K562 (cell line): ENCODE results near the gene HSD17B13. TPM values are rescaled to one million over a fixed set of nuclear protein-coding genes. Genes with fewer than 3 reads are reported as not detected.

Experiments
- ATAC-seq: fragments of 200-7000 bp; cut with Tn5 transposase; 3 replicates; pipeline ENCODE4 v1.9.1; 2020; ENCODE audit warnings: moderate library complexity
- BruUV-seq: library from RNA; stranded (reverse); fragments of 400-500 nt; replicated peaks from 2 replicates; lab custom pipeline; 2021; lab: Mats Ljungman, UMichigan
- CTCF ChIA-PET: fragments of 300-600 bp; formaldehyde crosslinking; extraction: SDS; loops from one replicate; lab custom pipeline; 2021; ENCODE audit warnings: low intra/inter-chr PET ratio; lab: Yijun Ruan, JAX
- POLR2A ChIA-PET: fragments of 300-600, 350-650 bp; sonication (Branson Sonifier 250); formaldehyde crosslinking; extraction: SDS; loops from one replicate; lab custom pipeline; 2021; ENCODE audit warnings: antibody characterized with exemption, inconsistent platforms; lab: Yijun Ruan, JAX
- DNase-seq, 4 experiments: peaks; one replicate each; pipeline versions ENCODE4 v3.0.0 to v3.0.0-alpha.2; 2011 to 2018; ENCODE audit warnings: low spot score in 3 of 4, mixed read lengths in 3 of 4; ENCODE audit errors: extremely low read depth in 1 of 4
- FAIRE-seq: peaks from 2 replicates; lab custom pipeline; 2011; peaks lifted over from hg19 to GRCh38; lab: Jason Lieb, UNC
- H2AFZ ChIP-seq: 2 replicates; pipeline ENCODE4 v1.6.0; 2011; ENCODE audit warnings: low read depth, low read length, control low read depth, inconsistent platforms
- H3K27ac ChIP-seq: fragments of 200-600 bp; 3 replicates; pipeline ENCODE4 v1.8.0; 2011; ENCODE audit warnings: low read depth, mild to moderate bottlenecking, control low read depth, inconsistent platforms, low read length, moderate library complexity, mixed read lengths; ENCODE audit errors: extremely low read depth
- H3K27me3 ChIP-seq, 2 experiments: fragments of 300-600 bp in 1 of 2; 2 replicates in 1 of 2; 3 replicates in 1 of 2; pipeline versions ENCODE4 v1.6.0 to v1.8.0; 2011; ENCODE audit warnings: inconsistent platforms in 2 of 2, low read length in 2 of 2, mild to moderate bottlenecking in 1 of 2, mixed read lengths in 1 of 2, moderate library complexity in 1 of 2; ENCODE audit not compliant: control insufficient read depth in 2 of 2, insufficient read depth in 2 of 2
- H3K36me3 ChIP-seq: fragments of 300-600 bp; 3 replicates; pipeline ENCODE4 v1.8.0; 2011; ENCODE audit warnings: mild to moderate bottlenecking, low read length, inconsistent platforms; ENCODE audit not compliant: control insufficient read depth, insufficient read depth
- H3K4me1 ChIP-seq, 2 experiments: fragments of 200-600 bp in 1 of 2; replicated peaks in 1 of 2; 2 replicates in 1 of 2; 3 replicates in 1 of 2; pipeline versions ENCODE4 v1.5.1 to v1.8.0; 2011; ENCODE audit warnings: inconsistent platforms in 2 of 2, low read length in 2 of 2, mild to moderate bottlenecking in 1 of 2, mixed read lengths in 1 of 2, moderate library complexity in 1 of 2; ENCODE audit not compliant: control insufficient read depth in 2 of 2, insufficient read depth in 2 of 2
- H3K4me2 ChIP-seq: 2 replicates; pipeline ENCODE4 v1.6.1; 2011; ENCODE audit warnings: low read length, control low read depth, inconsistent platforms, mixed read lengths; ENCODE audit not compliant: insufficient read depth
- H3K4me3 ChIP-seq: fragments of 200-600 bp; sonication (generic), shearing (Covaris generic); 2 replicates; pipeline ENCODE4 v1.5.1; 2016; ENCODE audit warnings: control low read depth, inconsistent platforms
- H3K79me2 ChIP-seq: fragments of 200-600 bp; 3 replicates; pipeline ENCODE4 v1.8.0; 2011; ENCODE audit warnings: low read length, inconsistent platforms; ENCODE audit not compliant: control insufficient read depth, insufficient read depth
- H3K9ac ChIP-seq, 2 experiments: 2 replicates each; pipeline versions ENCODE4 v1.6.0 to v1.6.1; 2011; ENCODE audit warnings: low read depth in 2 of 2, low read length in 2 of 2, control low read depth in 1 of 2, inconsistent platforms in 1 of 2, mild to moderate bottlenecking in 1 of 2, mixed read lengths in 1 of 2; ENCODE audit not compliant: insufficient read depth in 1 of 2
- H3K9me1 ChIP-seq: one replicate; pipeline ENCODE4 v1.6.0; 2011; ENCODE audit warnings: inconsistent platforms, mild to moderate bottlenecking, low read length, moderate library complexity; ENCODE audit not compliant: control insufficient read depth, insufficient read depth
- H3K9me3 ChIP-seq: replicated peaks from 2 replicates; pipeline ENCODE4 v1.5.1; 2011; ENCODE audit warnings: low read depth, low read length, inconsistent platforms; ENCODE audit not compliant: control insufficient read depth, insufficient read depth
- H4K20me1 ChIP-seq: replicated peaks from 2 replicates; pipeline ENCODE4 v1.6.1; 2011; ENCODE audit warnings: low read length, inconsistent platforms, mixed read lengths; ENCODE audit not compliant: control insufficient read depth, insufficient read depth
- DDX20 ChIP-seq: fragments of 450-650 bp; IDR thresholded peaks from 2 replicates; pipeline ENCODE4 v1.6.1; 2016; ENCODE audit warnings: missing genetic modification characterization, low read depth, mild to moderate bottlenecking, missing compliant biosample characterization, moderate library complexity
- EP400 ChIP-seq: fragments of 450-650 bp; IDR thresholded peaks from 2 replicates; pipeline ENCODE4 v1.6.1; 2017; ENCODE audit warnings: antibody characterized with exemption, mild to moderate bottlenecking, moderate library complexity
- EZH2 ChIP-seq: IDR thresholded peaks from 2 replicates; pipeline ENCODE4 v1.6.1; 2012; ENCODE audit warnings: low read depth, mild to moderate bottlenecking, inconsistent platforms, low read length, borderline replicate concordance
- FOXA1 ChIP-seq: fragments of 450-650 bp; IDR thresholded peaks from 2 replicates; pipeline ENCODE4 v1.6.1; 2016; ENCODE audit warnings: mild to moderate bottlenecking, borderline replicate concordance
- FUS ChIP-seq: fragments of 200-400 bp; formaldehyde crosslinking; optimal IDR thresholded peaks from 2 replicates; pipeline ENCODE3; 2017; ENCODE audit warnings: low read depth, low read length
- MCM5 ChIP-seq: fragments of 450-650 bp; IDR thresholded peaks from 2 replicates; pipeline ENCODE4 v1.6.1; 2016; ENCODE audit warnings: low read depth
- MEF2D ChIP-seq: conservative IDR thresholded peaks from 2 replicates; pipeline ENCODE4 v1.6.1; 2016; ENCODE audit warnings: low read depth, missing genetic modification characterization, missing compliant biosample characterization
- MTA2 ChIP-seq: fragments of 450-650 bp; IDR thresholded peaks from 2 replicates; pipeline ENCODE4 v1.6.1; 2016; ENCODE audit warnings: low read depth
- NCOA2 ChIP-seq, 2 experiments: fragments of 450-650 bp; IDR thresholded peaks; 2 replicates each; pipeline ENCODE4 v1.6.1; 2018; ENCODE audit warnings: mild to moderate bottlenecking in 2 of 2, moderate library complexity in 1 of 2; ENCODE audit not compliant: partially characterized antibody in 2 of 2
- PHB ChIP-seq: fragments of 250-450 bp; sonication (Bioruptor Pico); IDR thresholded peaks from 2 replicates; pipeline ENCODE4 v1.5.0; 2021
- STAG1 ChIP-seq: sonication (generic); formaldehyde crosslinking; IDR thresholded peaks from 2 replicates; pipeline ENCODE4 v1.5.0; 2020; ENCODE audit warnings: missing genetic modification reagents, borderline replicate concordance
- ZBTB1 ChIP-seq: sonication (generic); formaldehyde crosslinking; IDR thresholded peaks from 2 replicates; pipeline ENCODE4 v1.8.1; 2023; ENCODE audit warnings: missing genetic modification reagents, low read depth, mild to moderate bottlenecking, borderline replicate concordance
- in situ Hi-C: fragments of 300-500 bp; cut with MboI; formaldehyde crosslinking; loops from 4 replicates; pipeline ENCODE4 v1.15.0; 2018; ENCODE audit warnings: inconsistent platforms, mixed read lengths
- intact Hi-C: fragments of 100-400 bp; cut with micrococcal nuclease; formaldehyde crosslinking; loops from 2 replicates; pipeline ENCODE4 v1.14.2; 2022
- polyA plus RNA-seq, 8 experiments: library from polyadenylated mRNA; depleted of rRNA in 4 of 8; stranded (reverse) in 5 of 8; unstranded in 3 of 8; fragments of >200 nt; fragmentation: Nextera tagmentation in 2 of 8; fragmentation: Illumina TruSeq in 1 of 8; extraction: Ambion mirVana in 2 of 8; extraction: Trizol in 1 of 8; gene quantifications; 2 replicates each; pipeline versions ENCODE4 v1.2.1 to v1.2.3, GENCODE V29; 2011 to 2014; ENCODE audit warnings: inconsistent platforms in 1 of 8, missing spikeins in 1 of 8
- total RNA-seq, 7 experiments: library from RNA; depleted of rRNA in 6 of 7; stranded (reverse); fragments of >200 nt in 6 of 7; fragmentation: Illumina TruSeq in 2 of 7; extraction: Trizol in 2 of 7; gene quantifications; 2 replicates each; pipeline versions ENCODE4 v1.2.1 to v1.2.3, GENCODE V29; 2011 to 2021; ENCODE audit warnings: low replicate concordance in 1 of 7
- TF ChIP-seq, protein P1 (sequence below): sonication (generic); formaldehyde crosslinking; IDR thresholded peaks from 2 replicates; pipeline ENCODE4 v1.8.0; 2022; ENCODE audit warnings: mild to moderate bottlenecking, low read depth, missing genetic modification reagents
- TF ChIP-seq, protein P2 (sequence below), 2 experiments: fragments of 450-650 bp in 1 of 2; IDR thresholded peaks; 2 replicates each; pipeline ENCODE4 v1.6.1; 2011 to 2017; ENCODE audit warnings: low read depth in 2 of 2, antibody characterized with exemption in 1 of 2, borderline replicate concordance in 1 of 2, low read length in 1 of 2, mild to moderate bottlenecking in 1 of 2, mixed read lengths in 1 of 2; ENCODE audit not compliant: control insufficient read depth in 1 of 2
- TF ChIP-seq, protein P3 (sequence below): fragments of 450-650 bp; IDR thresholded peaks from 2 replicates; pipeline ENCODE4 v1.6.1; 2017; ENCODE audit warnings: antibody characterized with exemption
- TF ChIP-seq, protein P4 (sequence below): fragments of 250-450 bp; sonication (Bioruptor Pico); IDR thresholded peaks from 2 replicates; pipeline ENCODE4 v1.8.0; 2022; ENCODE audit warnings: moderate library complexity, mild to moderate bottlenecking, inconsistent platforms

Gene HSD17B13
- total and polyA plus RNA-seq, 9 of the 15 experiments (the other 6 are each of a cell fraction or from before 2014, with no cell fraction given), result 0.05 to 0.36 (median 0.29) TPM

DNA sequence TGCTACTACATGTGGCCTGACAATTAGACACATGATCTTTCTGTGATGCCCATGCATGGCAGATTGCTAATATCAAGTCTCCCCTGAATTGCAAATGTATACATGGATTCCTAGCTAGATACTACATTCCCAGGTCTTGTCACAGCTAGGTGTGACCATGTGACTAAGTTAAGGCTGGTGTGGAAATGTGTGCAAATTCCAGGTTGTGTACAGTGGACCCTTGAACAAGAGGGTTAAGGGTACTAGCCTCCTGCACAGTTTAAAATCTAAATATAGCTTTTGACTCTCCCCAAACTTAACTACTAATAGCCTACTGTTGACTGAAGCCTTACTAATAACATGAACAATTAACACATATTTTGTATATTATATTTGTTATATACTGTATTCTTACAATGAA is 48.4 kb downstream of the HSD17B13 start:
- intact Hi-C loops, result loop anchor here (5.0 kb wide), 1 partner anchor 93 kb away; no protein-coding TSS in a partner anchor
- no peaks in the 10 kb centered on the region for H3K4me1 ChIP-seq
- H3K4me3 ChIP-seq, result no peak overlapping the region
- no peak overlapping the region for H2AFZ ChIP-seq
- in situ Hi-C loops, result loop anchor here (5.0 kb wide), 1 partner anchor 188 kb away; no protein-coding TSS in a partner anchor
- DNase-seq (no peak), FAIRE-seq (no peak), ATAC-seq (no peak)
- no peak overlapping the region for H3K4me2 ChIP-seq
- H3K9ac ChIP-seq, result no peak overlapping the region
- H3K27me3 ChIP-seq, result peaks cover 7 to 20% of the 10 kb centered on the region in 2 experiments
- no TSS peak for BruUV-seq
- no peaks in the 10 kb centered on the region for H4K20me1 ChIP-seq
- no peaks in the 10 kb centered on the region for H3K9me1 ChIP-seq
- no peaks in the 10 kb centered on the region for H3K36me3 ChIP-seq
- no peaks in the 10 kb centered on the region for H3K79me2 ChIP-seq
- no peak overlapping the region for H3K27ac ChIP-seq
- no peaks in the 10 kb centered on the region for H3K9me3 ChIP-seq
- POLR2A ChIA-PET, result interaction anchor here (0.6 kb wide), 2 partner anchors 11 to 217 kb away, joined by 3 read pairs; no protein-coding TSS in a partner anchor
- CTCF ChIA-PET, result interaction anchor here (0.6 to 1.3 kb wide), 2 partner anchors 191 to 239 kb away, joined by 4 read pairs; no protein-coding TSS in a partner anchor
- TF ChIP-seq, protein P1, sequence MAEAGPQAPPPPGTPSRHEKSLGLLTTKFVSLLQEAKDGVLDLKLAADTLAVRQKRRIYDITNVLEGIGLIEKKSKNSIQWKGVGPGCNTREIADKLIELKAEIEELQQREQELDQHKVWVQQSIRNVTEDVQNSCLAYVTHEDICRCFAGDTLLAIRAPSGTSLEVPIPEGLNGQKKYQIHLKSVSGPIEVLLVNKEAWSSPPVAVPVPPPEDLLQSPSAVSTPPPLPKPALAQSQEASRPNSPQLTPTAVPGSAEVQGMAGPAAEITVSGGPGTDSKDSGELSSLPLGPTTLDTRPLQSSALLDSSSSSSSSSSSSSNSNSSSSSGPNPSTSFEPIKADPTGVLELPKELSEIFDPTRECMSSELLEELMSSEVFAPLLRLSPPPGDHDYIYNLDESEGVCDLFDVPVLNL (CRISPR knock-in tag), result no peak
- TF ChIP-seq PHB (CRISPR knock-in tag) (no peak), DDX20 (tag) (no peak), FUS (no peak), MTA2 (no peak), FOXA1 (no peak), STAG1 (CRISPR knock-in tag) (no peak), MEF2D (tag) (no peak), NCOA2 (IDR thresholded peaks at IDR 0.05; ENCODE audit: partially characterized antibody in 2 of 2) (no peak), ZBTB1 (no peak), EZH2 (no peak), EP400 (no peak), MCM5 (no peak)
- TF ChIP-seq, protein P2, sequence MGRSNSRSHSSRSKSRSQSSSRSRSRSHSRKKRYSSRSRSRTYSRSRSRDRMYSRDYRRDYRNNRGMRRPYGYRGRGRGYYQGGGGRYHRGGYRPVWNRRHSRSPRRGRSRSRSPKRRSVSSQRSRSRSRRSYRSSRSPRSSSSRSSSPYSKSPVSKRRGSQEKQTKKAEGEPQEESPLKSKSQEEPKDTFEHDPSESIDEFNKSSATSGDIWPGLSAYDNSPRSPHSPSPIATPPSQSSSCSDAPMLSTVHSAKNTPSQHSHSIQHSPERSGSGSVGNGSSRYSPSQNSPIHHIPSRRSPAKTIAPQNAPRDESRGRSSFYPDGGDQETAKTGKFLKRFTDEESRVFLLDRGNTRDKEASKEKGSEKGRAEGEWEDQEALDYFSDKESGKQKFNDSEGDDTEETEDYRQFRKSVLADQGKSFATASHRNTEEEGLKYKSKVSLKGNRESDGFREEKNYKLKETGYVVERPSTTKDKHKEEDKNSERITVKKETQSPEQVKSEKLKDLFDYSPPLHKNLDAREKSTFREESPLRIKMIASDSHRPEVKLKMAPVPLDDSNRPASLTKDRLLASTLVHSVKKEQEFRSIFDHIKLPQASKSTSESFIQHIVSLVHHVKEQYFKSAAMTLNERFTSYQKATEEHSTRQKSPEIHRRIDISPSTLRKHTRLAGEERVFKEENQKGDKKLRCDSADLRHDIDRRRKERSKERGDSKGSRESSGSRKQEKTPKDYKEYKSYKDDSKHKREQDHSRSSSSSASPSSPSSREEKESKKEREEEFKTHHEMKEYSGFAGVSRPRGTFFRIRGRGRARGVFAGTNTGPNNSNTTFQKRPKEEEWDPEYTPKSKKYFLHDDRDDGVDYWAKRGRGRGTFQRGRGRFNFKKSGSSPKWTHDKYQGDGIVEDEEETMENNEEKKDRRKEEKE (IDR thresholded peaks at IDR 0.05; ENCODE audit: borderline replicate concordance in 1 of 2, control insufficient read depth in 1 of 2, low read depth in 2 of 2, low read length in 1 of 2), result no peak
- TF ChIP-seq, protein P3, sequence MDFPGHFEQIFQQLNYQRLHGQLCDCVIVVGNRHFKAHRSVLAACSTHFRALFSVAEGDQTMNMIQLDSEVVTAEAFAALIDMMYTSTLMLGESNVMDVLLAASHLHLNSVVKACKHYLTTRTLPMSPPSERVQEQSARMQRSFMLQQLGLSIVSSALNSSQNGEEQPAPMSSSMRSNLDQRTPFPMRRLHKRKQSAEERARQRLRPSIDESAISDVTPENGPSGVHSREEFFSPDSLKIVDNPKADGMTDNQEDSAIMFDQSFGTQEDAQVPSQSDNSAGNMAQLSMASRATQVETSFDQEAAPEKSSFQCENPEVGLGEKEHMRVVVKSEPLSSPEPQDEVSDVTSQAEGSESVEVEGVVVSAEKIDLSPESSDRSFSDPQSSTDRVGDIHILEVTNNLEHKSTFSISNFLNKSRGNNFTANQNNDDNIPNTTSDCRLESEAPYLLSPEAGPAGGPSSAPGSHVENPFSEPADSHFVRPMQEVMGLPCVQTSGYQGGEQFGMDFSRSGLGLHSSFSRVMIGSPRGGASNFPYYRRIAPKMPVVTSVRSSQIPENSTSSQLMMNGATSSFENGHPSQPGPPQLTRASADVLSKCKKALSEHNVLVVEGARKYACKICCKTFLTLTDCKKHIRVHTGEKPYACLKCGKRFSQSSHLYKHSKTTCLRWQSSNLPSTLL, result no peak
- TF ChIP-seq, protein P4, sequence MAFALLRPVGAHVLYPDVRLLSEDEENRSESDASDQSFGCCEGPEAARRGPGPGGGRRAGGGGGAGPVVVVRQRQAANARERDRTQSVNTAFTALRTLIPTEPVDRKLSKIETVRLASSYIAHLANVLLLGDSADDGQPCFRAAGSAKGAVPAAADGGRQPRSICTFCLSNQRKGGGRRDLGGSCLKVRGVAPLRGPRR (CRISPR knock-in tag), result no peak
